Muscle of arm (tissue), 14 donors: Measurements from ENCODE around the gene OR10S1. TPM values are rescaled to one million over a fixed set of nuclear protein-coding genes. Genes with fewer than 3 reads are reported as not detected.
"Not testable (repeated sequence)": the region's sequence is repeated elsewhere in the genome, so short reads cannot be mapped to it uniquely, and the experiment has no call there.

Experiments
- DNase-seq: peaks from one replicate; pipeline ENCODE4 v3.0.0-alpha.2; 2013
- long read RNA-seq, 11 donors: transcript quantifications; one replicate each; lab custom pipeline, GENCODE V29; 2026
- polyA plus RNA-seq, 12 donors: library from polyadenylated mRNA; unstranded; fragments of 120-200 nt; gene quantifications; one replicate each; pipeline ENCODE4 v1.2.1, GENCODE V29; 2013; ENCODE audit not compliant: insufficient read length in 12 of 12

OR10S1 gene
- not detected for polyA plus RNA-seq
- long read RNA-seq, donor 1 = 0 reads
- long read RNA-seq, donor 2 = 0 reads
- long read RNA-seq, donor 3 = 0 reads
- long read RNA-seq, donor 4 = 0 reads
- long read RNA-seq, donor 5 = 0 reads
- long read RNA-seq, donor 6 = 0 reads
- long read RNA-seq, donor 7 = 0 reads
- long read RNA-seq, donor 8 = 0 reads
- long read RNA-seq, donor 9 = 0 reads
- long read RNA-seq, donor 10 = 0 reads
- long read RNA-seq, donor 11 = 0 reads

GRCh38 chr11:123977731-123978347, at the start of gene OR10S1:
OR10S1 (minus strand) TSS chr11:123977781; CDS start chr11:123977664, 117 bp downstream.
- DNase-seq = no peak

GRCh38 chr11:124026498-124026897, 48.9 kb upstream of the OR10S1 start, which contains the start of gene OR10G8:
OR10G8 (plus strand) TSS chr11:124026798; CDS start chr11:124029623, 2,825 bp downstream.
- DNase-seq = no peak

GRCh38 chr11:124015837-124016236, 38.3 kb upstream of the OR10S1 start:
- DNase-seq = not testable (repeated sequence)

GRCh38 chr11:124012697-124013096, 35.1 kb upstream of the OR10S1 start, which contains the start of gene OR10G4:
OR10G4 (plus strand) TSS chr11:124012997; CDS start chr11:124015575, 2,578 bp downstream.
- no peak for DNase-seq

- DNase-seq = no peak
These were observed 17.5 kb upstream of the OR10S1 start, which contains the start of gene OR10G6 for GRCh38 chr11:123995119-123995518. OR10G6 (minus strand) TSS chr11:123995161; CDS start chr11:123995161, 0 bp downstream.

- no peak for DNase-seq
These were observed 1.7 kb upstream of the OR10S1 start for GRCh38 chr11:123979311-123979710.

GRCh38 chr11:123976770-123977560, 616 bp downstream of the OR10S1 start:
- DNase-seq = no peak

GRCh38 chr11:123973816-123974215, 3.8 kb downstream of the OR10S1 start:
- DNase-seq = no peak

GRCh38 chr11:123956752-123957151, 20.8 kb downstream of the OR10S1 start:
- no peak for DNase-seq

- DNase-seq = no peak
These were observed 32.4 kb downstream of the OR10S1 start for GRCh38 chr11:123945132-123945531.

- no peak for DNase-seq
These were observed 33.8 kb downstream of the OR10S1 start, which contains the start of gene OR6T1 for GRCh38 chr11:123943738-123944137. OR6T1 (minus strand) TSS chr11:123943838; CDS start chr11:123943838, 0 bp downstream.

GRCh38 chr11:123942413-123942812, 35.2 kb downstream of the OR10S1 start:
- no peak for DNase-seq

- DNase-seq = no peak
These were observed 38.3 kb downstream of the OR10S1 start, which contains the start of gene OR4D5 for GRCh38 chr11:123939317-123939716. OR4D5 (plus strand) TSS chr11:123939617; CDS start chr11:123939617, 0 bp downstream.

Other genes with a start within 250 kb of the OR10S1 start
- 10 to 100 TPM in 11 of 12 donors, not detected in 1; 14.5 to 28.5 (median 19.3) TPM for gene ZNF202, start 236.1 kb downstream of the OR10S1 start, polyA plus RNA-seq
- gene OR6X1, start 223.3 kb downstream of the OR10S1 start, polyA plus RNA-seq = not detected
- not detected for gene OR6M1, start 171.4 kb downstream of the OR10S1 start, polyA plus RNA-seq
- gene TMEM225, start 92.1 kb downstream of the OR10S1 start, polyA plus RNA-seq = not detected
- gene OR8D4, start 75.6 kb downstream of the OR10S1 start, polyA plus RNA-seq = under 1 TPM in 6 of 12 donors, not detected in 6; 0.05 to 0.12 (median 0.09) TPM
- gene OR4D5, start 38.2 kb downstream of the OR10S1 start, polyA plus RNA-seq = not detected
- gene OR6T1, start 33.9 kb downstream of the OR10S1 start, polyA plus RNA-seq = not detected
- gene OR10G6, start 17.4 kb upstream of the OR10S1 start, polyA plus RNA-seq = not detected
- not detected for gene OR10G4, start 35.2 kb upstream of the OR10S1 start, polyA plus RNA-seq
- gene OR10G9, start 45.2 kb upstream of the OR10S1 start, polyA plus RNA-seq = not detected
- gene OR10G8, start 49.0 kb upstream of the OR10S1 start, polyA plus RNA-seq = not detected
- gene OR10G7, start 63.5 kb upstream of the OR10S1 start, polyA plus RNA-seq = under 1 TPM in 1 of 12 donors, not detected in 11; 0.20 TPM
- gene VWA5A, start 137.7 kb upstream of the OR10S1 start, polyA plus RNA-seq = 100 to 1,000 TPM in 8 of 12 donors, 10 to 100 TPM in 3, not detected in 1; 52.6 to 171 (median 113) TPM
- gene OR10D3, start 205.6 kb upstream of the OR10S1 start, polyA plus RNA-seq = under 1 TPM in 1 of 12 donors, not detected in 11; 0.03 TPM